ENCODE measurements around the gene HAAO. TPM values are rescaled to one million over a fixed set of nuclear protein-coding genes. Genes with fewer than 3 reads are reported as not detected.
A peak's percentile ranks its signal among the peaks of the same experiment; 100 is the strongest.

HAAO gene
- total and polyA plus RNA-seq, 2 of the 13 experiments (the other 11 are each of a cell fraction or from before 2014, with no cell fraction given) = 36.1 to 42.7 TPM

DNA sequence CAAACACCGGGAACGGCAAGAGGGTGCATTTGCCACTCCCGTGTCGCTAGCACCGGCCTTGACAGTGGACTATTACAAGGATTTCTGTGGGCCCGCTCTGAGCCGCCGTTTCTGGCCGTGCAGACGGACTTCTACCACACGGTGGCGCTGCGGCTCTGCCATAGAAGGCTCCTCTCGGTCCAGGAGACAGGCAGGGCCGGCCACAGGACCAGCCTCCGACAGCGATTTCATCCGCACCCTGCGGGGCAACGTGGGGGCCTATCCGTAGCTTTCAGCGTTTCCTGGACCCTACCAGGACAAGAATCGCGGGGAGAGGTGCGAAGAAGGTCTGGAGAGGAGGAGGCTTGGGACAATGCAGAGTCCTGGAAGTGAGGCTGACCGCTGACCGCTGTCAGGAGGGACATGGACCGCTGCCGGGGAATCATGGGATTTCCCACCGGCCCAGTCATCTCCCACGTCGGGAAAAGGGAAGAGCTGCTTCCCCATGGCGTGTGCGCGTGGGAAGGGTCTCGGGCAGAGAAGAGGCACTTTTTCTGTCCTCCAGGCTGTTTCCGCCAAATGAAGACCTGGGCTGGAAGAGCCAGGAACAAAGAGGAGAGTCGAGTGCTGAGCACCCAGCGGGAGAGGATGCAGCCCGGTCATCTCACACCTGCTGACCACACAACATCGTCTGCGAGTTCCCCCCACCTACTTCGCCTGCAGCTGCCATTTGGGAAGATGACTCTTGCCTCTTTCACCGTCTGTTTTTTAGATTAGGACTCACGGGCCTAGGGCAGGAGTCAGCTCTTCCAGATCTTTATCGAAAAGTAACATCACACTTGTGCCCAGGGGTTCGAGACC is 35.5 kb upstream of the HAAO start (continued):
- TF ChIP-seq GATA4 (IDR thresholded peaks at IDR 0.05; ENCODE audit: borderline replicate concordance, low read depth) (no peak), ZNF160 (CRISPR knock-in tag; IDR thresholded peaks at IDR 0.05) (0 out of 2 replicates have a peak, but pooled peaks have one; percentile 23), ZFX (CRISPR knock-in tag; IDR thresholded peaks at IDR 0.05; ENCODE audit: low read depth) (peak; percentile 70), MIXL1 (CRISPR knock-in tag; IDR thresholded peaks at IDR 0.05) (peak; percentile 28; the same call in 1 of the 2 replicates), JUNB (CRISPR knock-in tag; IDR thresholded peaks at IDR 0.05; ENCODE audit: borderline replicate concordance) (no peak), ZMYM3 (CRISPR knock-in tag; IDR thresholded peaks at IDR 0.05) (peak; percentile 26; the same call in 1 of the 2 replicates), NR2F2 (IDR thresholded peaks at IDR 0.05; ENCODE audit: borderline replicate concordance, low read depth) (no peak), IRF2 (CRISPR knock-in tag; IDR thresholded peaks at IDR 0.05) (peak; percentile 56; the same call in 1 of the 2 replicates), ZNF136 (CRISPR knock-in tag; IDR thresholded peaks at IDR 0.05; ENCODE audit: low read depth) (0 out of 2 replicates have a peak, but pooled peaks have one; percentile 69), KLF11 (CRISPR knock-in tag; IDR thresholded peaks at IDR 0.05) (0 out of 2 replicates have a peak, but pooled peaks have one; percentile 80), FIP1L1 (IDR thresholded peaks at IDR 0.05; ENCODE audit: borderline replicate concordance, insufficient read depth, low read depth, low read length) (no peak), HNRNPUL1 (IDR thresholded peaks at IDR 0.05; ENCODE audit: low read depth, low read length) (no peak), THRA (CRISPR knock-in tag; IDR thresholded peaks at IDR 0.05; ENCODE audit: borderline replicate concordance) (peak; percentile 42; the same call in 1 of the 2 replicates), NKX3-1 (CRISPR knock-in tag; IDR thresholded peaks at IDR 0.05) (no peak), ZNF282 (IDR thresholded peaks at IDR 0.05; ENCODE audit: partially characterized antibody) (no peak), SOX6 (IDR thresholded peaks at IDR 0.05) (no peak), SOX6 (CRISPR knock-in tag; IDR thresholded peaks at IDR 0.05) (peak; percentile 60), HIVEP1 (CRISPR knock-in tag; IDR thresholded peaks at IDR 0.05) (peak; percentile 74; the same call in 1 of the 2 replicates), TEAD3 (CRISPR knock-in tag; optimal IDR thresholded peaks at IDR 0.05; ENCODE audit: borderline replicate concordance) (peak; percentile 69), ZNF121 (CRISPR knock-in tag; IDR thresholded peaks at IDR 0.05) (0 out of 2 replicates have a peak, but pooled peaks have one; percentile 35), BORCS8-MEF2B (CRISPR knock-in tag; IDR thresholded peaks at IDR 0.05) (peak; percentile 84)
- TF ChIP-seq, protein P1, sequence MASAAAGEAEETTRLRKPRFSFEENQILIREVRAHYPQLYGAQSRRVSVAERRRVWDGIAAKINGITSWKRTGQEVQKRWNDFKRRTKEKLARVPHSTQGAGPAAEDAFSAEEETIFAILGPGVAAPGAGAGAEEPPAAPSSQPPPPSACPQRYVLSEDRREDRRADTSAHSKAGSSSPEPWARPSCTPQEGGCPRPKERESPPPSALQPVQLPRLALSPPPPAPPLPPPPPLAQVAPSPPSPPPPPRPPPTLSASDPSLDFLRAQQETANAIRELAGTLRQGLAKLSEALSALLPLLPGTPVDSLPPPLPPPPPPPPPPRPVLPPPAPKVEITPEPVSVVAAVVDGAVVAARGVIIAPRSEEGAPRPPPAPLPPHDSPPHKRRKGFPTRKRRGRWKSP (CRISPR knock-in tag; IDR thresholded peaks at IDR 0.05) = no peak; the same call in 1 of the 2 replicates
- TF ChIP-seq, protein P2, sequence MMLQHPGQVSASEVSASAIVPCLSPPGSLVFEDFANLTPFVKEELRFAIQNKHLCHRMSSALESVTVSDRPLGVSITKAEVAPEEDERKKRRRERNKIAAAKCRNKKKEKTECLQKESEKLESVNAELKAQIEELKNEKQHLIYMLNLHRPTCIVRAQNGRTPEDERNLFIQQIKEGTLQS (CRISPR knock-in tag; IDR thresholded peaks at IDR 0.05) = peak; percentile 24; the same call in 1 of the 2 replicates
- TF ChIP-seq, protein P3, sequence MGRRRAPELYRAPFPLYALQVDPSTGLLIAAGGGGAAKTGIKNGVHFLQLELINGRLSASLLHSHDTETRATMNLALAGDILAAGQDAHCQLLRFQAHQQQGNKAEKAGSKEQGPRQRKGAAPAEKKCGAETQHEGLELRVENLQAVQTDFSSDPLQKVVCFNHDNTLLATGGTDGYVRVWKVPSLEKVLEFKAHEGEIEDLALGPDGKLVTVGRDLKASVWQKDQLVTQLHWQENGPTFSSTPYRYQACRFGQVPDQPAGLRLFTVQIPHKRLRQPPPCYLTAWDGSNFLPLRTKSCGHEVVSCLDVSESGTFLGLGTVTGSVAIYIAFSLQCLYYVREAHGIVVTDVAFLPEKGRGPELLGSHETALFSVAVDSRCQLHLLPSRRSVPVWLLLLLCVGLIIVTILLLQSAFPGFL (CRISPR knock-in tag; IDR thresholded peaks at IDR 0.05) = no peak
- TF ChIP-seq, protein P4, sequence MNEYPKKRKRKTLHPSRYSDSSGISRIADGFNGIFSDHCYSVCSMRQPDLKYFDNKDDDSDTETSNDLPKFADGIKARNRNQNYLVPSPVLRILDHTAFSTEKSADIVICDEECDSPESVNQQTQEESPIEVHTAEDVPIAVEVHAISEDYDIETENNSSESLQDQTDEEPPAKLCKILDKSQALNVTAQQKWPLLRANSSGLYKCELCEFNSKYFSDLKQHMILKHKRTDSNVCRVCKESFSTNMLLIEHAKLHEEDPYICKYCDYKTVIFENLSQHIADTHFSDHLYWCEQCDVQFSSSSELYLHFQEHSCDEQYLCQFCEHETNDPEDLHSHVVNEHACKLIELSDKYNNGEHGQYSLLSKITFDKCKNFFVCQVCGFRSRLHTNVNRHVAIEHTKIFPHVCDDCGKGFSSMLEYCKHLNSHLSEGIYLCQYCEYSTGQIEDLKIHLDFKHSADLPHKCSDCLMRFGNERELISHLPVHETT (CRISPR knock-in tag; conservative IDR thresholded peaks at IDR 0.05) = no peak
